Activated naive CD4-positive, alpha-beta T cell treated with anti-CD3 and anti-CD28 coated beads, Interleukin-2, amount 50 U/mL, for 72 hours (primary cell): ENCODE results near the gene MYO3A. TPM values are rescaled to one million over a fixed set of nuclear protein-coding genes. Genes with fewer than 3 reads are reported as not detected.
"Not testable (repeated sequence)": the region's sequence is repeated elsewhere in the genome, so short reads cannot be mapped to it uniquely, and the experiment has no call there.

ENCODE experiments used
- ATAC-seq, 2 donors: fragments of 150-1000 bp; cut with Tn5 transposase; 2 replicates each; pipeline ENCODE4 v1.10.0; 2021; ENCODE audit warnings: mild to moderate bottlenecking in 2 of 2, moderate library complexity in 2 of 2
- DNase-seq, 2 donors: peaks; one replicate each; pipeline ENCODE4 v3.0.0; 2021 to 2022; ENCODE audit warnings: low spot score in 2 of 2
- H3K27ac Mint-ChIP-seq, 2 donors: one replicate each; pipeline ENCODE4 v1.8.0; 2022; ENCODE audit warnings: mild to moderate bottlenecking in 2 of 2, mixed read lengths in 2 of 2
- H3K36me3 Mint-ChIP-seq, 2 donors: one replicate each; pipeline ENCODE4 v1.8.0; 2022; ENCODE audit warnings: mixed read lengths in 2 of 2
- H3K9me3 Mint-ChIP-seq, 2 donors: one replicate each; pipeline ENCODE4 v1.8.0; 2022; ENCODE audit warnings: mixed read lengths in 2 of 2
- total RNA-seq, 2 donors: library from RNA; stranded (reverse); gene quantifications; one replicate each; pipeline ENCODE4 v1.2.3, GENCODE V29; 2022

MYO3A gene
- total RNA-seq, 2 donors from 2014 or later: not detected

DNA sequence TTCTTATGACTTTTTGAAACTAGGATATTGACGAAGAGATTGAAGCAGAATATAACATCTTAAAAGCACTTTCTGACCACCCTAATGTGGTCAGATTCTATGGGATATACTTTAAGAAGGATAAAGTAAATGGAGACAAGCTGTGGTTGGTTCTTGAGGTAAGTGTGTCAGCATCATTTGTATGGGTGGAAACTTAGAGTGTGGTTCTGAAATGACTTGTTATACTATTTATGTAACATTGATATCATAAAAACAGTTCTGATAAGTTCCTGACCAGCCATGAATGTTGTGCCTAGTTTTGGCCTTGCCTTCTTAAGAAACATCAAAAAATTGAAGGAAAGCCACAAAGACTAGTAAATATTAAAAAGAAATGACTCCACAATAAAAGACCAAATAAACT is 20.8 kb downstream of the MYO3A start:
- DNase-seq (no peak), ATAC-seq (no peak)
- Mint-ChIP-seq H3K36me3 (peaks cover 0 to 7% of the 10 kb centered on the region in 2 donors), H3K9me3 (peaks cover 0 to 15% of the 10 kb centered on the region in 2 donors), H3K27ac (no peak overlapping the region)

DNA sequence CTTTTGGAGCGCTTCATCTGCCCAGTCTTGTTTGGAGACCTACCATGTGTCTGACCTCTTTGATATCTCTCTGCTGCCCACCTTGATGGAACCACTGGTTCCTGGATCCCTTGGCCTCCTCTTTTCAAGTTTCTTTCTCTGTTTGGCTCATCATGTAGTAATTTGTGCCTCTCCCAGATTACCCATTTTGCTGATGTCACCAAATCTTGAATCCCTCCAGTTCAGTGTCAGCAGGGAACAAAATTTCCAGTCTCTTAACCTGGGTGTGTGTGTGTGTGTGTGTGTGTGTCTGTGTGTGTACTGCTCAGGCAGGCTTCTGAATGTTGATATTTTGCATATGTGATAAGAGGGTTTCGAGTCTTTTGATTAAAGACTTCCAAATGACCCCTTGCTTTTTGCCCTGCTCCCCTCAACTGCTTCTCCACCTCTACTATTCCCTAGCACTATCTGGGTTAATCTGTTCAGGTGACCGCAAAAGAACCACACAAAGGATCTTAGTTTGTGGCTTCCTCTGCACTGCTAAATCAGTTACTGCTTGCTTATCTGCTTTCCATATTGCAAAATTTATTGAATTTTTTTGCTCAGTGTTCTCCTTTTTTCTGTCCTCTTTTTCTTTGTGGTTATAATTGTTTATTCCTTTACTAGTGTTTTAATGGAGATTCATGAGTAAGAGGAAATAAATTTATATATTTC is 25.7 kb downstream of the MYO3A start:
- no peak for ATAC-seq
- no peak overlapping the region for H3K27ac Mint-ChIP-seq
- no peaks in the 10 kb centered on the region for H3K36me3 Mint-ChIP-seq
- H3K9me3 Mint-ChIP-seq: peaks cover 0 to 17% of the 10 kb centered on the region in 2 donors
- no peak for DNase-seq

DNA sequence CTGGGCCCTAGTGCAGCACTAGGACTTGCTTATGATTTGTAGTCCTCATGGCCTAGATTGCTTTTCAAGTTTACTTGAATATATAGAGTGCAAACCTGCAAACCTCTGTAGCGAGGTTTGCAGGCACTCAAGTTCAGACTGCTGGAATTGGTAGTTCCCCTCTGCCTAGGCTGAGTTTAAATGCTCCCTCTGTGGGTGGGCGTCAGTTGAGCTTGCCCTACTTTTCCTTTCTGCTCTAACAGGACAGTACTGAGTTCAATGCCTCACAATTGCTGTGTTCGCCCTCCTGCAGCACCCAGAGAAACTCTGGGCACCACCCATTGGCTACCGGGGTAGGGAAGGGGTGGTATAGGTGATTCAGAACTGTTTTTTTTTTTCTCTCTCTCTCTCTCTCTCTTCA is 31.6 kb downstream of the MYO3A start:
- no peak for DNase-seq
- Mint-ChIP-seq H3K9me3 (no peaks in the 10 kb centered on the region), H3K36me3 (no peaks in the 10 kb centered on the region), H3K27ac (no peak overlapping the region)
- no peak for ATAC-seq

DNA sequence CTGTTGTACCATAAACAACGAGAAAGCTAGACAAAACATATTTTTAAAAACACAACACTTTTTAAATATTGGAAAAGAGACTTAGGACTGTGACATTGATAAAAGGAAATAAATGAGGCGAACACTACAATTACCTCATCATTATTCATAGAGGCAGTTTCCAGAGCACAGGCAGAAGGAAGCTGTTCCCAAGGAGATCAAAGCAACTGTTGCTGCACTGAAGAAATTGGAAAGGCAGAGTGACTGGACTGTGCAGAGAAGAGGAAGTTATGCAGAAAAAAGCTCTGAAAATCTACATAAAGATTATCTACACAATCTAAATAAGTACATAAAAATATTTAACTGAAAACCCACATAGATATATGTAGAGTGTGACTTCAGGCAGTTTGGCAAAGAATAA is 32.8 kb downstream of the MYO3A start:
- no peak overlapping the region for H3K27ac Mint-ChIP-seq
- H3K9me3 Mint-ChIP-seq: no peaks in the 10 kb centered on the region
- no peak for DNase-seq
- H3K36me3 Mint-ChIP-seq: no peaks in the 10 kb centered on the region
- ATAC-seq: no peak

DNA sequence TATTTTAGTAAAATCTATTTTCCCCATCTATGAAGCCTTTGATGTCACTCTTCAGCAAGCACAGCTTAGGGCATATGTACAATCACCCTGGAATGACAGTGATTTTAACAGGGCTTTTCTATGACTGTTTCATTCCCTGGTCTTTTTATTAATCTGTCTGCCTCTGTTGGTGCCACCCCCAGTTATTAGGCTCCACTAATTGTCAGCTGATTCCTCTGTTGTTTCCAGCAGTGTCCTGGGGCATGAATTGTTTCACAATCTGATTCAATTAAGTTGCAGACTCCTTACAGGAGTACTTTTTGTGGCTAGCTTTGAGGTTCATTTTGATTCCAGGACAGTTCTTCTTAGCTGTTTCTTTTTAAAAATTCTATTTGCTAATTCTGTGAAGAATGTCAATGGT is 38.6 kb downstream of the MYO3A start:
- Mint-ChIP-seq H3K9me3 (no peaks in the 10 kb centered on the region), H3K36me3 (no peaks in the 10 kb centered on the region), H3K27ac (no peak overlapping the region)
- no peak for ATAC-seq
- DNase-seq: no peak

DNA sequence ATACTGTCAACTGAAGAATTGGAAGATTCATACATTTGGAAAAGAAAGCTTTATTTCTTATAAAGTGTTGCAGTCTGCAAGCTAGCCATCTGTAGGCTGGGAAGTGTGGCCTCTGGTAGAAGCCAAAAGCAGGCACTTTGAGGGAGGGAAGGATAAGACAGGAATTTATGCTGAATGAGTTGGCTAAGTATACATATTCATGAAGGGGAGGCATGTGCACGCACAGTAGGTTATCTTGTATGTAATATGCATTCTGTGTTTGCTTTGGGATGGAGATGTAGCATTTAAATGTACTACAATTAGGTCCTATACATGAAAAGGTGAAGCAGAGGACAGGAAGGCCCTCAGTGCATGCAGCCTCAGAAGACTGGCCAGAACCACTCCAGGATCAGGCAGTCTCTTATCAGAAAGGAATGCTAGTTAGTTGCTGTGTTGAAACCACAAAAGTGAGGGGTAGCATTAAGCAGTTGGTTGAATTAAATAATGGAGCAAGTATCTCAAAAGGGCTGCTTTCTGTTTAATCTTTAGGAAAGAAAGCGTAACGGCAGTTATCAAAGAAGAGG is 40.9 kb downstream of the MYO3A start:
- H3K27ac Mint-ChIP-seq: no peak overlapping the region

DNA sequence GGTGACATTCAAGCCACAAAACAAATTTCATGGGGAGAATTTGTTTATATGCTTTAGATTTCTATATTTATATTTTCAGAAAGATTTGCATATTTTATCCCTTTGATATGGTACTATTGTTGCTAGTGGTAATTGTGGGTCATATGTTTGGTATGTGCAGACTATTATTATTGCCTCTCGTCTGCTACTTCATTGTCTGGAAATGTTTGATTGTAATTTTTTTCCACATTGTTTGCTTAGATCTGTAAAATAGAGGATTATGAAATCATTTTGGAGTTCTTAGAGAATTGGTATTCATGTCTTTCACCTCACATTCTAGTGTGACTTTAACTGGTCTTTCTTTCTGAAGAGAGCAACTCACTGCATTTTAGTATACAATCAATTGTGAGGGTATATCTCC is 44.7 kb downstream of the MYO3A start:
- no peak for ATAC-seq
- Mint-ChIP-seq H3K27ac (no peak overlapping the region), H3K36me3 (peaks cover 0 to 4% of the 10 kb centered on the region in 2 donors), H3K9me3 (peaks cover 0 to 6% of the 10 kb centered on the region in 2 donors)
- no peak for DNase-seq

More for the DNA sequence above, 40.9 kb downstream of the MYO3A start:
- DNase-seq (no peak), ATAC-seq (no peak)
- no peaks in the 10 kb centered on the region for H3K36me3 Mint-ChIP-seq
- no peaks in the 10 kb centered on the region for H3K9me3 Mint-ChIP-seq

DNA sequence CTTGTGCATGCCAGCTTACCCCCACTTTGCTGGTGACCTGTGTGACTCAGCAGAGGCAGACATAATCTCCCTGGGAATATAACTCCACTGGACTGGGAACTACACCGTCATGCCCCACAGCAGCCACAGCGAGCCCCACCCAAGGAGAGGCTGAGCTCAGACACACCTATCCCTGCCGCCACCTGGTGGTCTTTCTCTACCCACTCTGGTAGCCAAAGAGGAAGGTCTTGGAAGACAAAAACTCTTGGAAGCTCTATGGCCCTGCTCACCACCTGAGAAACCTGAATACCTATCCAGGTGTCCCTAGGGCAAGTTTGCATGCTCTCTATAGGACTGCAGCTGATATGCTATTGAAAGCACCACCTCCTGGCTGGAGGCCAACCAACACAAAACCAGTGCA is 48.1 kb downstream of the MYO3A start:
- no peak for DNase-seq
- ATAC-seq: no peak
- Mint-ChIP-seq H3K27ac (no peak overlapping the region), H3K9me3 (peaks cover 3 to 10% of the 10 kb centered on the region in 2 donors), H3K36me3 (peaks cover 0 to 4% of the 10 kb centered on the region in 2 donors)

DNA sequence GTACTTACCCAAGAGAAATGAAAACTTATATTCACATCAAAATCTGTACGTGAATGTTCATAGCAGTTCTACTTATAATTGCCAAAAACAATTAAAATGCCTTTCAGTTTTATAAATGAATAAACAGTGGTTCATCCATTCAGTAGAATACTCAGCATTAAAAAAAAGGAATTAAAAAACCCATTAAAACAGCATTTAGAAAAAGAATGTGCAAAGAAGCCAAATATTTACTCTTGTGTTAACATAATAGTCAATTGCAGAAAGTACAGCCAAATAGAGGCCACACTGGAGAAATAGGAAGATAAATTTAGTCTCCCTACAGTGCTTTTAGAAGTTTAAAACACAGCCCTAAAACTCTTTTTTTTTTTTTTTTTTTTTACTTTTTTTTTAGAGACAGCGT is 54.6 kb downstream of the MYO3A start:
- DNase-seq: no peak
- ATAC-seq: no peak
- Mint-ChIP-seq H3K9me3 (peaks cover 4 to 7% of the 10 kb centered on the region in 2 donors), H3K36me3 (no peaks in the 10 kb centered on the region), H3K27ac (no peak overlapping the region)

DNA sequence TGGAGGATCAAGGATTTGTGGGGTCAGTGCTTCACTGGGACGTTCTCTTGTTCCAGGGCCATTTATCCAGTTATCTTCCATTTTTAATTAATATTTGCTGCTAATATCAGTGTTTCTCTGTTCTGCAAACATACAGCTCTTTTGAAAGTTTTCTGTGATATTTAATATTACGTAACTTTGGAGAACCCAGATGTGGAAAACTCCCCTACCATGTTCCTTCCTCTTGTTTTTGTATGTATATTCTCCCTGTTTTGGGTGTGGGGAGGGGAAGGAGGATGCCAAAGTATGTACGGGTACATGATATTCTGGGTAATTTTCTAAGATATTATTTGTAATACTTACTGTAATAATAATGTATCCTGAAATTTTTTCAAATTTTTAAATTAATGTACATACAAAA is 55.9 kb downstream of the MYO3A start:
- no peak for ATAC-seq
- Mint-ChIP-seq H3K36me3 (no peaks in the 10 kb centered on the region), H3K9me3 (peaks cover 0 to 9% of the 10 kb centered on the region in 2 donors), H3K27ac (no peak overlapping the region)
- DNase-seq: no peak

DNA sequence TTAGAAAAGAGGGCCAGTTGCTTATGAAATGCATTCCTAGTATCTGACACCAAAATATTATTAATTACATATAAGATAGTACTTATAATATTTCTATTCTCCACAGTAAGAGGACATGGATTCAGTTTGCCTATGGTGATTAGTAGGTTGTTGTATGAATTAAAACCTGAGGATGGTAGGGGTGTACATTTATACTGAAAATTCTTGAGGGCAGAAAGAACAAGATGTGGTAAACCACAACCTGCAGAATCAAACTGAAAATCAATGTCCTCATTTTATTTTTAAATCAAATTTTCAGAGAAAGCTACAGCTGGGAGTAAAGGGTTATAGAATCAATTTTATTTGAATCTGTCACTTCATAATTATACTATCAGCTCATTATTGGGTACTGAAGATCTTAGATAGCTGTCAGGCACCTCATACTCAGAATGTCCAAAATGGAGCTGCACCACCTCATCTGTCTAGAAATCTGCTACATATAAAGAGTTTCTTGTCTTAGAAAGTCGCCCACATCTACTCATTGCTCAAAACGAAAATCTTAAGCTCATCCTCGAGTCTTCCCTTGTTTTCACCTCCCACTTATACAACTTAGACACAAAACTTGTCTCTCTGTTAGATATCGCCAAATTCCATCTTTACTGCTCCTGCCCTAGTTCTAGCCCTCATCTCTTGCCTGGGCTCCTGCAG is 65.4 kb downstream of the MYO3A start:
- H3K36me3 Mint-ChIP-seq: no peaks in the 10 kb centered on the region
- DNase-seq (no peak), ATAC-seq (peak in 1 of 2 donors; percentile 37)
- H3K27ac Mint-ChIP-seq: no peak overlapping the region
- no peaks in the 10 kb centered on the region for H3K9me3 Mint-ChIP-seq

DNA sequence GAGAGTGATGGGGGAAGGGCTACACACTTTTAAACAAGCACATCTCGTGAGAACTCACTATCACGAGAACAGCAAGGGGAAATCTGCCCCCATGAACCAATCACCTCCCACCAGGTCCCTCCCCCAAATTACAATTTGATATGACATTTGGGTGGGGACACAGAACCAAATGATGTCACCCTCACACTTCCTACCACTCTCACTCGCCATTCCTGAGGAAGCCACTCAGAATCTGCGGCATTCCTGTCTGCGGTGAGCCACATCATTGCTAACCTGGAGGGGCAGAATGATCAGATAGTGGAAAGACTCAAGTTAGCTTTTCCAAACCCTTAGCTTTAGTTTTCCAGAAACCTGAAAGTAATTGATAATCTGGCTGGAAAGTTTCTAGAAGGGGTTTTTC is 66.9 kb downstream of the MYO3A start:
- no peak overlapping the region for H3K27ac Mint-ChIP-seq
- DNase-seq (no peak), ATAC-seq (no peak)
- no peaks in the 10 kb centered on the region for H3K9me3 Mint-ChIP-seq
- H3K36me3 Mint-ChIP-seq: no peaks in the 10 kb centered on the region

DNA sequence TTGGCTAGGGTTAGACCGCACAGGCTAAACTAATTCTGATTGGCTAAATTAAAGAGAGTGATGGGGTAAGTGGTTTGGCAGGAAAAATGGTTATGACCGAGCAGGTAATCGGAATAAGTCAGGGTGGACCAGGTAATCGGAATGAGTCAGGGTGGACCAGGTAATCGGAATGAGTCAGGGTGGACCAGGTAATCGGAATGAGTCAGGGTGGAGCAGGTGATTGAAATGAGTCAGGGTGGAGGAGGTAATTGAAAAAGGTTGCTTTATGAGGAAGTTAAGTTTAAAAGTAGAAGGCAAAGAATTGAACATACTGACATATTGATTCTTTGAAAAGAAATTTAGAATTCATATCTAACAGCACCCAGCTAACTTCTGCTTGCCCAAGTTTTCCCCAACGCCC is 68.4 kb downstream of the MYO3A start:
- not testable (repeated sequence) for ATAC-seq, H3K27ac Mint-ChIP-seq, DNase-seq, H3K36me3 Mint-ChIP-seq, H3K9me3 Mint-ChIP-seq

DNA sequence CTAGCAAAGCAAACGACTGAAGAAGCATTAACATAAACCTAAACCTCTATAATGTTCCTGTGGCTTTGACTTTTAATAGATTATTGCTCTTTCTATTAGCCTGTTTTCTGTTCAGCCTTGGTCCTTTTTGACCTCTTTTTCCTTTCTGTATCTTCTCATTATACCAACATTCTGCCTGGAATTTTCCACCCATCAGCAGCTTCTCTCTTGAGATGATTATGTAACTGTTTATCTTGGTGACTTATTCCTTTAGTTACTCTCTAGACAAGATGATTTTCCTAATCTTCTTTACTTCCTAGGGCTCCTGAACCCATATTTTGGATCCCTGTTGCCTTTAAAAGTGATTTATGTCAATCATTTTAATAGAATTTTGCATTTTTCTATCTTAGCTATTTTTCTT is 81.1 kb downstream of the MYO3A start:
- Mint-ChIP-seq H3K27ac (no peak overlapping the region), H3K36me3 (no peaks in the 10 kb centered on the region), H3K9me3 (peaks cover 4 to 10% of the 10 kb centered on the region in 2 donors)
- no peak for ATAC-seq
- no peak for DNase-seq

DNA sequence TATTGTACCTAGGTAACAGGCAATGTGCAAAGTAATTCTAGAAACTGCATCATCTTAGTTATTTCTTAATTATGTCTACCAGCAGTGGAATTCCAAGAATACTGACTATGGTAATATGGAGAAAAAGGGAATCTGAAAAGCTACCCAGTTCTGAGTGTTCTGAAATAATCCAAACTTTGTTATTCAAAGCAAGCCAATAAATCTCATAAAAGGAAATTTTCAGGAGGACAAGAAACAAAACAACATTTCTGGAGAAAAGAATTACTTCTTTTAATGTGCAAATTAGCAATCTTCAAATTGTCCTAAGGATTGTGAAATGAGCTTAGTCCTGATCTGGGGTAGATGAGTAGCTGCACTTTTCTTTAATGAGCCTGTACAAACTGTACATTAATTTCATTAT is 88.8 kb downstream of the MYO3A start:
- DNase-seq (no peak), ATAC-seq (no peak)
- no peak overlapping the region for H3K27ac Mint-ChIP-seq
- no peaks in the 10 kb centered on the region for H3K36me3 Mint-ChIP-seq
- H3K9me3 Mint-ChIP-seq: no peaks in the 10 kb centered on the region

DNA sequence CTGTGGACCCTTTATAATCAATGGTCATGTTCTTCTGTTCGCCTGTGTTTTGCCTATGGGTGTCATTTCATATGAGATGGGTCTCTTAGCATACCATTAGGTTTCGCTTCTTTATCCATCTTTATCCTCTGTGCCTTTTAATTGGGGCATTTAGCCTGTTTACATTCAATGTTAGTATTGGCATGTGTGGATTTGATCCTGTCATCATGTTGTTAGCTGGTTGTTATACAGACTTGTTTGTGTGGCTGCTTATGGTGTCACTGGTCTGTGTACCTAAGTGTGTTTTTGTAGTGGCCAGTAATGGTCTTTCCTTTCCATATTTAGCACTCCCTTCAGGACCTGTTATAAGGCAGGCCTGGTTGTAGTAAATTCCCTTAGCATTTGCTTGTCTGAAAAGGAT is 90.3 kb downstream of the MYO3A start:
- no peak overlapping the region for H3K27ac Mint-ChIP-seq
- no peaks in the 10 kb centered on the region for H3K9me3 Mint-ChIP-seq
- ATAC-seq (no peak), DNase-seq (no peak)
- no peaks in the 10 kb centered on the region for H3K36me3 Mint-ChIP-seq

DNA sequence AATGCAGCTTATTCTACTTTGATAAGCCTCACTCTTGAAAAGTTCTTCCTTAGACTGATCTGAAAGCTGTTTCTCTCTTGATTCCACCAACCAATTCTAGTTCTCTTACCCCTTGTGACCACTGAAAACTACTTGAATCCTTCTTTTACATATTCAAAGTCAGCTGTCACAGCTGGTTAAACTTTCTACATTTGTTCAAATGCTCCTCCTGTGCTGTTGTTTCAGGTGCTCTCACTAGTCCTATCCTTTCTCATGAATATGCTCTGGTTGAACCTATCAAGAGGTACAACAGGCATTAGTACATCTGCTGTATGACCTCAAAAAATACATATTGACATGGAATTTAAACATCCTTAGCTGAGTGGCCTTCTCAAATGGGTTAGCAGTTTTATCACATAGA is 91.5 kb downstream of the MYO3A start:
- no peak overlapping the region for H3K27ac Mint-ChIP-seq
- no peaks in the 10 kb centered on the region for H3K36me3 Mint-ChIP-seq
- no peaks in the 10 kb centered on the region for H3K9me3 Mint-ChIP-seq
- no peak for ATAC-seq
- DNase-seq: no peak

DNA sequence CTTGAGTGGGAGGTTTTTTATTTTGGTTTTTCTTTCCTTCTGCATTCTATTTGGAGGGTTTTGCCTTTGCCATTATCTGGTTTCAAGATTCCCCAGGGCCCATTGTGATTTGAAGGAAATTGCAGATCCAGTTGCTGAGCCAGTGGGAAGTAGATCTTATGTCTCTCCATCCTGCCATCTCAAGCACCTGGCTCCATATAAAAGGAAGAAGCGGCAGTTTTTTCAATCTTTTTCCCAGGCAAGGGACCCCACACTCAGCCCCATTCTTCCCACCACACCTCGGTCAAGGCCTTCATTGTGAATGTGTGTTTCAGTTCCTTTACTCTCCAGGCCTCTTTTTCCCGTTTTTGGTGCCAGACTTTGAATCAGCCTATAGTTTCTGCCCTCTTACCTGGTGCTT is 95.8 kb downstream of the MYO3A start:
- no peak for DNase-seq
- no peak overlapping the region for H3K27ac Mint-ChIP-seq
- ATAC-seq: no peak
- H3K36me3 Mint-ChIP-seq: no peaks in the 10 kb centered on the region
- no peaks in the 10 kb centered on the region for H3K9me3 Mint-ChIP-seq
